Measurements from ENCODE around the gene TEAD2. TPM values are rescaled to one million over a fixed set of nuclear protein-coding genes. Genes with fewer than 3 reads are reported as not detected.

TEAD2 gene
- total RNA-seq, 6 experiments from 2014 or later: 16.5 to 23.1 (median 20.8) TPM

DNA sequence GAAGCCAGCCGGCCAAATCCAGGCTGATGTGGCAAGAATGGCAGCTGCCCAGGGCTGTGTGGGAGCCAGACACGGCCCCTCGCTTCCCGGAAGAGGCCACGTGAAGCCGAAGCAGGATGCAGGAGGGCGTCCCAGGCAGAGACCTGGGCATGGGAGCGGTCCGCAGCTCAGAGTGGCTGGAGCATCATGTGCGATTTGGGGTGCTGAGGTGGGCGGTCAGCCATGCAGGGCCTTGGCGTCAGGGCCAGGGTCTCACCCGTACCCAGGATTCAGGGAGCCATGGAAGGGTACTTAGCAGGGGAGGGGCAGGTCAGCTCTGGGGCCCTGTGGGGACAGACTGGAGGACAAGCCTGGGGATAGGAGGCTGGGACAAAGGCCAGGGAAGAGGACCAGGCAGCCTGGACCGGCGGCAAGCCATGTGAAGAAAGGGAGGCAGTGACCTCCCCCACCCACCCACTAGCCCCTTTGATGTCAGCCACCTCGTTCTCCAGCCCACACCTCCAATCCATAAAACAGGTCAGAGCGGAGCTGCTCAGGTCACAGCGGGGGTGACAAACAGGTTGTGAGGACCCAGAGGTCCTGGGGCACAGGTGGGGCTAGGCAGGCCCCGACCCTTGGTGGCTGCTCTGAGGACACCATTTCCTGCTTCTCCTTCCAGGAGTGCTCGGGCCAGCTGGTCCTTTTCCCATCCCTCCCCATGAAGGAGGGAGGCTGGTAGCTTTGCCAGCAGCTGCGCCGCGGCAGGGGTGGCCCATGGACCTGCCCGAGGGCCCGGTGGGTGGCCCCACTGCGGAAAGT is 28.1 kb upstream of the TEAD2 start:
- no peaks in the 10 kb centered on the region for H3K9me3 Mint-ChIP-seq
- no peak for TF ChIP-seq CTCF (IDR thresholded peaks at IDR 0.05)
- DNase-seq: no peak
- no peaks in the 10 kb centered on the region for H3K36me3 Mint-ChIP-seq (ENCODE audit: low read depth)
- peaks cover 6% of the 10 kb centered on the region for H3K4me1 Mint-ChIP-seq (ENCODE audit: low read depth)
- no peak overlapping the region for H3K27ac Mint-ChIP-seq
- no peak overlapping the region for H3K4me3 Mint-ChIP-seq
- peaks cover 19% of the 10 kb centered on the region for H3K27me3 Mint-ChIP-seq (ENCODE audit: insufficient read depth)

- H3K27ac Mint-ChIP-seq: no peak overlapping the region
- peaks cover 6% of the 10 kb centered on the region for H3K4me1 Mint-ChIP-seq (ENCODE audit: low read depth)
- TF ChIP-seq CTCF (IDR thresholded peaks at IDR 0.05): no peak
- DNase-seq: no peak
- H3K27me3 Mint-ChIP-seq (ENCODE audit: insufficient read depth): peaks cover 18% of the 10 kb centered on the region
- no peak overlapping the region for H3K4me3 Mint-ChIP-seq
- H3K36me3 Mint-ChIP-seq (ENCODE audit: low read depth): no peaks in the 10 kb centered on the region
- no peaks in the 10 kb centered on the region for H3K9me3 Mint-ChIP-seq
These were observed 27.2 kb upstream of the TEAD2 start for GRCh38 chr19:49389406-49389805.

- DNase-seq: no peak
- H3K4me3 Mint-ChIP-seq: no peak within 1 kb of the TSS
- H3K9me3 Mint-ChIP-seq: peaks cover 2% of the 10 kb centered on the region; the same call in 1 of the 2 replicates
- no peak for TF ChIP-seq CTCF (IDR thresholded peaks at IDR 0.05)
- H3K4me1 Mint-ChIP-seq (ENCODE audit: low read depth): peaks cover 6% of the 10 kb centered on the region
- H3K36me3 Mint-ChIP-seq (ENCODE audit: low read depth): no peaks in the 10 kb centered on the region
- no peak within 1 kb of the TSS for H3K27ac Mint-ChIP-seq
- H3K27me3 Mint-ChIP-seq (ENCODE audit: insufficient read depth): peaks cover 14% of the 10 kb centered on the region
These were observed 25.7 kb upstream of the TEAD2 start, which contains the start of gene KASH5 for GRCh38 chr19:49387936-49388372. Gene KASH5 (plus strand): TSS chr19:49388249. CDS start chr19:49390884, 2,635 bp downstream.

DNA sequence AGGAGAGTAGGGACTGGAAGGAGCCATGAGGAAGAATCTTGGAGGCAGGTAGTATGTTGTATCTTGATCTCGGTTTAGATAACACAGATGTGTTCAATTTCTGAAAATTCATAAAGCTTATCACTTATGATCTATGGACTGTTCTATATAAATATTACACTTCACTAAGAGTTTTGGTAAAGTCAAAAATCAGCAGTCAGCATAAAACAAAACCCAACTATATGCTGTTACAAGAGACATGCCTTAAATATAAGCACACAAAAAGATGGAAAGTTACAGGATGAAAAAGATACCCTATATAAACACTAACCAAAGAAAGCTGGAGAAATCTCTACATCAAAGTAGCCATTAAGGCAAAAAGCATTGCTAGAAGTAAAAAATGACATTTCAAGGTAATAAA is 21.4 kb upstream of the TEAD2 start:
- H3K4me3 Mint-ChIP-seq: no peak overlapping the region
- peaks cover 19% of the 10 kb centered on the region for H3K9me3 Mint-ChIP-seq
- DNase-seq: no peak
- H3K27me3 Mint-ChIP-seq (ENCODE audit: insufficient read depth): peaks cover 12% of the 10 kb centered on the region
- no peaks in the 10 kb centered on the region for H3K36me3 Mint-ChIP-seq (ENCODE audit: low read depth)
- TF ChIP-seq CTCF (IDR thresholded peaks at IDR 0.05): no peak
- no peak overlapping the region for H3K27ac Mint-ChIP-seq
- H3K4me1 Mint-ChIP-seq (ENCODE audit: low read depth): no peaks in the 10 kb centered on the region

- peaks cover 9% of the 10 kb centered on the region for H3K27me3 Mint-ChIP-seq (ENCODE audit: insufficient read depth)
These were observed 20.4 kb upstream of the TEAD2 start for GRCh38 chr19:49382639-49383038.

More at GRCh38 chr19:49382639-49383038, 20.4 kb upstream of the TEAD2 start:
- Mint-ChIP-seq H3K9me3 (peaks cover 19% of the 10 kb centered on the region), H3K27ac (no peak overlapping the region), H3K36me3 (ENCODE audit: low read depth) (no peaks in the 10 kb centered on the region), H3K4me3 (no peak overlapping the region), H3K4me1 (ENCODE audit: low read depth) (no peaks in the 10 kb centered on the region)
- TF ChIP-seq CTCF (IDR thresholded peaks at IDR 0.05): no peak
- no peak for DNase-seq
